Measurements from ENCODE around the gene P2RX6. TPM values are rescaled to one million over a fixed set of nuclear protein-coding genes. Genes with fewer than 3 reads are reported as not detected.

P2RX6 gene
- total and polyA plus RNA-seq, 2 experiments from 2014 or later: not detected

GRCh38 chr22:21038405-21038804 lies 23.4 kb downstream of the P2RX6 start:
- no peak overlapping the region for H3K4me3 Mint-ChIP-seq

More at GRCh38 chr22:21038405-21038804, 23.4 kb downstream of the P2RX6 start:
- Histone ChIP-seq H4K20me1 (replicated peaks; ENCODE audit: insufficient read depth) (no peaks in the 10 kb centered on the region), H3K4me3 (no peak overlapping the region), H3K79me2 (replicated peaks; ENCODE audit: insufficient read depth) (no peaks in the 10 kb centered on the region), H3K4me1 (ENCODE audit: insufficient read depth) (no peaks in the 10 kb centered on the region), H3K36me3 (ENCODE audit: insufficient read depth) (no peaks in the 10 kb centered on the region), H3F3A (replicated peaks; ENCODE audit: low read depth) (no peaks in the 10 kb centered on the region), H3K4me2 (no peak overlapping the region), H3K9me2 (ENCODE audit: insufficient read depth) (no peaks in the 10 kb centered on the region), H3K27me3 (ENCODE audit: insufficient read depth) (peaks cover 1% of the 10 kb centered on the region; the same call in 1 of the 2 replicates), H2AFZ (no peak overlapping the region), H3K27ac (ENCODE audit: low read depth) (no peak overlapping the region)
- Mint-ChIP-seq H3K27ac (no peak overlapping the region), H3K36me3 (ENCODE audit: low read depth) (no peaks in the 10 kb centered on the region), H3K4me1 (peaks cover 2% of the 10 kb centered on the region; the same call in 2 of the 3 replicates), H3K9me3 (no peaks in the 10 kb centered on the region), H3K27me3 (ENCODE audit: insufficient read depth, low read depth, poor library complexity) (peaks cover 2% of the 10 kb centered on the region)
- no peak for ATAC-seq
- no peak for DNase-seq (ENCODE audit: low spot score)
- TF ChIP-seq REST (IDR thresholded peaks at IDR 0.05; ENCODE audit: unreplicated experiment) (no peak), NANOG (IDR thresholded peaks at IDR 0.05; ENCODE audit: borderline replicate concordance) (no peak), JUNB (IDR thresholded peaks at IDR 0.05; ENCODE audit: unreplicated experiment) (no peak), CTCF (conservative IDR thresholded peaks at IDR 0.05; ENCODE audit: low read depth in 2 of 2) (no peak), ETS1 (IDR thresholded peaks at IDR 0.05) (no peak), POLR2AphosphoS5 (IDR thresholded peaks at IDR 0.05; ENCODE audit: low read depth) (no peak), CREB1 (CRISPR knock-in tag; IDR thresholded peaks at IDR 0.05; ENCODE audit: low read depth) (no peak), EZH2phosphoT487 (IDR thresholded peaks at IDR 0.05; ENCODE audit: unreplicated experiment) (no peak), ZNF462 (CRISPR knock-in tag; IDR thresholded peaks at IDR 0.05) (no peak), ZNF114 (CRISPR knock-in tag; IDR thresholded peaks at IDR 0.05) (no peak), ZNF331 (CRISPR knock-in tag; IDR thresholded peaks at IDR 0.05; ENCODE audit: low read depth) (no peak), STAT1 (IDR thresholded peaks at IDR 0.05; ENCODE audit: unreplicated experiment) (no peak), EZH2 (IDR thresholded peaks at IDR 0.05; ENCODE audit: low read depth, unreplicated experiment) (no peak)
